AG04450 (cell line): ENCODE measurements around the gene ARL15. TPM values are rescaled to one million over a fixed set of nuclear protein-coding genes. Genes with fewer than 3 reads are reported as not detected.

ENCODE experiments used
- CTCF ChIA-PET: fragments of 300-600, 350-600 bp; formaldehyde crosslinking; extraction: SDS; loops from one replicate; lab custom pipeline; 2022; ENCODE audit warnings: antibody characterized with exemption, inconsistent platforms; lab: Charles Lee
- POLR2A ChIA-PET: fragments of 350-600 bp; formaldehyde crosslinking; extraction: SDS; loops from one replicate; lab custom pipeline; 2021; ENCODE audit warnings: antibody characterized with exemption, inconsistent platforms; lab: Yijun Ruan, JAX
- DNase-seq: peaks from one replicate; pipeline ENCODE4 v3.0.0-alpha.2; 2011; ENCODE audit warnings: low read depth, low spot score
- H3K27ac ChIP-seq: one replicate; pipeline ENCODE4 v1.5.1; 2012; ENCODE audit warnings: low read depth, low read length, control low read depth
- H3K27me3 ChIP-seq: one replicate; pipeline ENCODE4 v1.6.0; 2012; ENCODE audit warnings: low read length; ENCODE audit not compliant: control insufficient read depth, insufficient read depth
- H3K4me3 ChIP-seq: 2 replicates; pipeline ENCODE4 v1.5.1; 2011; ENCODE audit warnings: mild to moderate bottlenecking, low read depth, low read length, control low read depth
- H3K9me3 ChIP-seq: 2 replicates; pipeline ENCODE4 v1.5.1; 2012; ENCODE audit warnings: low read length; ENCODE audit not compliant: control insufficient read depth, insufficient read depth
- polyA plus RNA-seq: library from polyadenylated mRNA; depleted of rRNA; stranded (reverse); fragments of >200 nt; gene quantifications from 2 replicates; pipeline ENCODE4 v1.2.3, GENCODE V29; 2011
- TF ChIP-seq, protein P1 (sequence below): IDR thresholded peaks from 2 replicates; pipeline ENCODE4 v1.5.1; 2011; ENCODE audit warnings: low read depth, low read length, control low read depth, inconsistent platforms

Gene ARL15
- polyA plus RNA-seq, 1 experiment: 16.0 TPM

DNA sequence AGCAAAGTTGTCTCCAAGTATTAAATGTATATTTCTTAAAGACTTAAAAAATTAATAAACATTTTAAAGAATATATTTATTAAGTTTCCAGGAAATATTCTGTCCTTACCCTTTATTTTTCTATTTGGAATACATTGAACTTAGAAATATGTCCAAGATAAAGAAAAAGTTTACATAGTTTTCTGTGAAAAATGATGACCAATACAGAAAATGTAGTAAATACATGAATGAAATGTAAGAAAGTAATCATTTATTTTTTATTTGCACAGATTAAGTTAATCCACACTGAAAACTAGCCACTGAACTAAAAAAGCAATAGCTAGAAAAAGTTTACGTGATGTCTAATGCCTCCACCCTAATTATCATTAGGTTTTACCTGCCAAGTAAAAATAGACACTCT is 273.2 kb downstream of the ARL15 start:
- Histone ChIP-seq H3K27me3 (no peaks in the 10 kb centered on the region), H3K9me3 (no peaks in the 10 kb centered on the region), H3K4me3 (no peak overlapping the region), H3K27ac (no peak overlapping the region)
- DNase-seq: no peak
- TF ChIP-seq, protein P1, sequence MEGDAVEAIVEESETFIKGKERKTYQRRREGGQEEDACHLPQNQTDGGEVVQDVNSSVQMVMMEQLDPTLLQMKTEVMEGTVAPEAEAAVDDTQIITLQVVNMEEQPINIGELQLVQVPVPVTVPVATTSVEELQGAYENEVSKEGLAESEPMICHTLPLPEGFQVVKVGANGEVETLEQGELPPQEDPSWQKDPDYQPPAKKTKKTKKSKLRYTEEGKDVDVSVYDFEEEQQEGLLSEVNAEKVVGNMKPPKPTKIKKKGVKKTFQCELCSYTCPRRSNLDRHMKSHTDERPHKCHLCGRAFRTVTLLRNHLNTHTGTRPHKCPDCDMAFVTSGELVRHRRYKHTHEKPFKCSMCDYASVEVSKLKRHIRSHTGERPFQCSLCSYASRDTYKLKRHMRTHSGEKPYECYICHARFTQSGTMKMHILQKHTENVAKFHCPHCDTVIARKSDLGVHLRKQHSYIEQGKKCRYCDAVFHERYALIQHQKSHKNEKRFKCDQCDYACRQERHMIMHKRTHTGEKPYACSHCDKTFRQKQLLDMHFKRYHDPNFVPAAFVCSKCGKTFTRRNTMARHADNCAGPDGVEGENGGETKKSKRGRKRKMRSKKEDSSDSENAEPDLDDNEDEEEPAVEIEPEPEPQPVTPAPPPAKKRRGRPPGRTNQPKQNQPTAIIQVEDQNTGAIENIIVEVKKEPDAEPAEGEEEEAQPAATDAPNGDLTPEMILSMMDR: no peak
- ChIA-PET POLR2A (no interaction called here), CTCF (no interaction called here)

DNA sequence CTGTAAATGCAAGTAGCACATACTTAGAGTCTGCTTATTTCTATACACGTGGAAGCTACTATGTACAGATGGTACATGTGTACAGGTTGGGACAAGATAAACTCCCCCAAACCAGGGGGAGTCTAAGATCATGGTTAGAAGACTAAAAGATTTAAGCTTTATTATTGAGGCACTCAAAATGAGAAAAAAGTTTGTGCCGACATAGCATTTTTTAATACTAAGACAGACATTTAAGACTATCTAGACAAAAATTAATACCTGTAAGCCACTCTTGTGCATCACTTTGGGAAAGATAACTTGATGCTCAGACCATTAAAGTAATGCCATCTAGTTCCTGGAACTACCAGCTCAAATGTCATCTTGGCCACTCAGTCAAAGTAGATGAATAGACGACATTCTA is 279.4 kb downstream of the ARL15 start:
- no peak for DNase-seq
- no peak overlapping the region for H3K4me3 ChIP-seq
- ChIA-PET POLR2A (interaction anchor here (0.6 kb wide), 1 partner anchor 550 kb away, joined by 3 read pairs; no protein-coding TSS in a partner anchor), CTCF (no interaction called here)
- TF ChIP-seq, protein P1: no peak
- H3K27me3 ChIP-seq: no peaks in the 10 kb centered on the region
- no peaks in the 10 kb centered on the region for H3K9me3 ChIP-seq
- H3K27ac ChIP-seq: no peak overlapping the region

DNA sequence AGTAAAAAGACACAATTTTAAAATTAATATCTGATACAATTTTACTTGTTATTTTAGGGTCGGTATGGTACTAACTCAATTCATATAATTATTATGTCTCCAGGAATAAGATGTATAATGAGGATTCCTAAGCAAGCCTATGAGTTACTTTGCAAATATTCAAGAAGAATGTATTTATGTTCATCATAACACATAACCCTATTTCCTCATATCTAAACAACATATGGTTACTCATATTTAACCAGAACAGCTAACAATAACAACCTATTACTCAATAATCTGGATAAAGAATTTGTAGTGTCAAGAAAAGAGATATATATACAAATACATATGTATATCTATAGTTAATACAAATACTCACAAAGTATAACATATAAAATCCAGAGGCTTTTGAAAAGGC is 285.9 kb downstream of the ARL15 start:
- H3K4me3 ChIP-seq: no peak overlapping the region
- H3K9me3 ChIP-seq: peaks cover 3% of the 10 kb centered on the region; the same call in 1 of the 2 replicates
- no peak overlapping the region for H3K27ac ChIP-seq
- ChIA-PET POLR2A (interaction anchor here (0.6 kb wide), 1 partner anchor 1550 kb away, joined by 7 read pairs; no protein-coding TSS in a partner anchor), CTCF (no interaction called here)
- no peaks in the 10 kb centered on the region for H3K27me3 ChIP-seq
- TF ChIP-seq, protein P1: no peak
- peak; percentile 23 for DNase-seq

DNA sequence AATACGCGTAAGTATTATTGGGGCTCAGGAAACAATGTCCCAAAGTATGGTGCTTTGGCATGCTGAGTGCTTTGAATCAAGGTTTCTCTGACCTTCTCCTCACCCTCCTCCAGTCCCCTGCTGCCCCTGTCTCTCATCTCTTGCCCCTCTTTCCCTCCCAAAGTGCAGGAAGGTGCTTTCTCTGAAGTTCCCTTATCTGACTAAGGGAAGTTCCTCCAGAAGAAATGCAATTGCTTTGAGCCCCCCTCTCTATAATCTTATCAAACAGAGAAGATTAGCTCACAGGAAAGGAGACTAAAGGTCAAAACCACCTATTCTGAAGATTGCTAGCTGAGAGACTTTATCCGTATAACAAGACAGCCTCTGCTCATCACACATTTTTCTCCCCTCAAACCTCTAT is 288.1 kb downstream of the ARL15 start:
- no peaks in the 10 kb centered on the region for H3K27me3 ChIP-seq
- POLR2A ChIA-PET: no interaction called here
- CTCF ChIA-PET: no interaction called here
- H3K27ac ChIP-seq: no peak overlapping the region
- H3K4me3 ChIP-seq: no peak overlapping the region
- no peak for DNase-seq
- TF ChIP-seq, protein P1: no peak
- H3K9me3 ChIP-seq: peaks cover 3% of the 10 kb centered on the region; the same call in 1 of the 2 replicates

DNA sequence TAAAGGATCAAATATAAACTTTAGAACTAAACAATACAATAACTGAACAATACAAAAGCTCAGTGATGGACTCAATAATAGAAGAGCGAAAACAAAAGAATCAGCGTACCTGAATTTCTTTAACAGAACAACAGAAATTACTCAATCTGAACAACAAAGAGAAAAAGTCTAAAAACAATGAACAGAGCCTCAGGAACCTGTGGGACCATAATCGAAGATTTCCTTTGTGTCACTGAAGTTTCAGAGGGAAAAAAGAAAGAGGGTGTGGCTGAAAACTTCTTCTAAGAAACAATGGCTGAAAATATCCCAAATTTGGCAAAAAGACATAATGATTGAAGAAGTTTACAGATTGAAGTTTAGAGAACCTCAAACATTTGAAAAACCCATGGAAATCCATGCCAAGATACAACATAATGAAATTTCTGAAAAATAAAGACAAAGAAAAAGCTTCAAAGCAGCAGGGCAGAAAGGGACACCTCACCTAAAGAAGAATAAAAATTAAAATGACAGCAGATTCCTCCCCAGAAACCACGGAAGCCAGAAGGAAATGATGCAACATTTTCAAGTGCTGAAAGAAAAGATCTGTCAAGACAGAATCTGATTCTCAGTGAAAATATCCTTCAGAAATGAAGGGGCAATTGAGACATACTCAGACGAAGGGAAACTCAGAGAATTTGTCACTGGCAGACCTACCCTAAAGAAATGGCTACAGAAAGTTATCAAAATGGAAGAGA is 288.8 kb downstream of the ARL15 start:
- H3K27me3 ChIP-seq: no peaks in the 10 kb centered on the region
- CTCF ChIA-PET: no interaction called here
- H3K27ac ChIP-seq: peak overlapping the region; percentile 25
- peaks cover 3% of the 10 kb centered on the region; the same call in 1 of the 2 replicates for H3K9me3 ChIP-seq
- H3K4me3 ChIP-seq: no peak overlapping the region
- no peak for DNase-seq
- TF ChIP-seq, protein P1: no peak
- POLR2A ChIA-PET: no interaction called here
